Measurements from ENCODE around the gene HOXB5. TPM values are rescaled to one million over a fixed set of nuclear protein-coding genes. Genes with fewer than 3 reads are reported as not detected.

Gene HOXB5
- total RNA-seq, 2 experiments from 2014 or later = not detected

- CTCF ChIA-PET = interaction anchor here (1.2 to 1.5 kb wide), 2 partner anchors 35 to 232 kb away, joined by 3 to 5 read pairs; no protein-coding TSS in a partner anchor
- H3K4me3 Mint-ChIP-seq = peak overlapping the region; percentile 60
- no peak overlapping the region for H3K27ac Mint-ChIP-seq
- DNase-seq (no peak), ATAC-seq (ENCODE audit: poor library complexity) (no peak)
- H3K4me1 Mint-ChIP-seq (ENCODE audit: low read depth) = peaks cover 53% of the 10 kb centered on the region
- no peak for TF ChIP-seq CTCF (IDR thresholded peaks at IDR 0.05)
- peaks cover 71 to 88% of the 10 kb centered on the region in 2 experiments for H3K27me3 ChIP-seq (ENCODE audit: control insufficient read depth in 1 of 2, insufficient read depth in 2 of 2, low read length in 2 of 2)
- H3K4me3 ChIP-seq (ENCODE audit: low read length) = no peak overlapping the region
- H3K36me3 Mint-ChIP-seq (ENCODE audit: low read depth) = no peaks in the 10 kb centered on the region
- peaks cover 50% of the 10 kb centered on the region for H3K4me1 ChIP-seq (ENCODE audit: insufficient read depth, low read length)
- H3K36me3 ChIP-seq (ENCODE audit: insufficient read depth, low read length) = no peaks in the 10 kb centered on the region
- no peaks in the 10 kb centered on the region for H3K9me3 Mint-ChIP-seq
- POLR2A ChIA-PET = interaction anchor here (0.6 kb wide), 1 partner anchor 19 kb away, joined by 3 read pairs; no protein-coding TSS in a partner anchor
- H3K27me3 Mint-ChIP-seq = peaks cover 100% of the 10 kb centered on the region
- intact Hi-C loops (cut with DNase I, micrococcal nuclease) = no loop called here
- H3K27ac ChIP-seq (ENCODE audit: low read depth in 1 of 2, low read length in 2 of 2) = no peak overlapping the region
- H3K9me3 ChIP-seq (ENCODE audit: control insufficient read depth in 1 of 2, insufficient read depth in 1 of 2, low read length in 2 of 2) = peaks cover 0 to 3% of the 10 kb centered on the region in 2 experiments
Measured at GRCh38 chr17:48584223-48584741, 9.3 kb downstream of the HOXB5 start.

- Histone ChIP-seq H3K9me3 (ENCODE audit: control insufficient read depth in 1 of 2, insufficient read depth in 1 of 2, low read length in 2 of 2) (peaks cover 0 to 3% of the 10 kb centered on the region in 2 experiments), H3K4me3 (ENCODE audit: low read length) (no peak overlapping the region), H3K27ac (ENCODE audit: low read depth in 1 of 2, low read length in 2 of 2) (no peak overlapping the region), H3K4me1 (ENCODE audit: insufficient read depth, low read length) (peaks cover 55% of the 10 kb centered on the region), H3K27me3 (ENCODE audit: control insufficient read depth in 1 of 2, insufficient read depth in 2 of 2, low read length in 2 of 2) (peaks cover 71 to 87% of the 10 kb centered on the region in 2 experiments), H3K36me3 (ENCODE audit: insufficient read depth, low read length) (no peaks in the 10 kb centered on the region)
- CTCF ChIA-PET = interaction anchor here (1.2 to 1.6 kb wide), 3 partner anchors 9 to 232 kb away, joined by 3 to 5 read pairs (median 4); partner anchors contain the start of gene HOXB5
- Mint-ChIP-seq H3K4me1 (ENCODE audit: low read depth) (peaks cover 59% of the 10 kb centered on the region), H3K36me3 (ENCODE audit: low read depth) (no peaks in the 10 kb centered on the region), H3K9me3 (no peaks in the 10 kb centered on the region), H3K27ac (no peak overlapping the region), H3K27me3 (peaks cover 100% of the 10 kb centered on the region), H3K4me3 (peak overlapping the region; percentile 60)
- POLR2A ChIA-PET = interaction anchor here (0.6 to 0.7 kb wide), 2 partner anchors 19 to 39 kb away, joined by 3 read pairs; no protein-coding TSS in a partner anchor
- no peak for TF ChIP-seq CTCF (IDR thresholded peaks at IDR 0.05)
- intact Hi-C loops (cut with DNase I, micrococcal nuclease) = no loop called here
- no peak for ATAC-seq (ENCODE audit: poor library complexity)
- DNase-seq = no peak
Measured at GRCh38 chr17:48583708-48584222, 9.8 kb downstream of the HOXB5 start.

- Mint-ChIP-seq H3K9me3 (no peaks in the 10 kb centered on the region), H3K4me3 (peak overlapping the region; percentile 7), H3K27me3 (peaks cover 97% of the 10 kb centered on the region), H3K4me1 (ENCODE audit: low read depth) (peaks cover 66% of the 10 kb centered on the region), H3K36me3 (ENCODE audit: low read depth) (no peaks in the 10 kb centered on the region), H3K27ac (no peak overlapping the region)
- Histone ChIP-seq H3K4me3 (ENCODE audit: low read length) (no peak overlapping the region), H3K9me3 (ENCODE audit: control insufficient read depth in 1 of 2, insufficient read depth in 1 of 2, low read length in 2 of 2) (peaks cover 0 to 3% of the 10 kb centered on the region in 2 experiments), H3K4me1 (ENCODE audit: insufficient read depth, low read length) (peaks cover 59% of the 10 kb centered on the region), H3K27ac (ENCODE audit: low read depth in 1 of 2, low read length in 2 of 2) (no peak overlapping the region), H3K36me3 (ENCODE audit: insufficient read depth, low read length) (no peaks in the 10 kb centered on the region), H3K27me3 (ENCODE audit: control insufficient read depth in 1 of 2, insufficient read depth in 2 of 2, low read length in 2 of 2) (peaks cover 62 to 79% of the 10 kb centered on the region in 2 experiments)
- TF ChIP-seq CTCF (IDR thresholded peaks at IDR 0.05) = no peak
- DNase-seq = no peak
- intact Hi-C loops (cut with DNase I, micrococcal nuclease) = no loop called here
- CTCF ChIA-PET = interaction anchor here (1.0 to 1.6 kb wide), 3 partner anchors 10 to 90 kb away, joined by 4 to 6 read pairs (median 6); partner anchors contain the start of gene HOXB5
- POLR2A ChIA-PET = interaction anchor here (0.6 kb wide), 1 partner anchor 13 kb away, joined by 3 read pairs; no protein-coding TSS in a partner anchor
- ATAC-seq (ENCODE audit: poor library complexity) = no peak
Measured at GRCh38 chr17:48582750-48583069, 10.9 kb downstream of the HOXB5 start.

All from CD4-positive, alpha-beta T cell (primary cell).